A673 (cell line): ENCODE results near the gene DHPS. TPM values are rescaled to one million over a fixed set of nuclear protein-coding genes. Genes with fewer than 3 reads are reported as not detected.

Experiments used
- BruUV-seq: library from RNA; stranded (reverse); fragments of 400-500 nt; replicated peaks from 2 replicates; lab custom pipeline; 2021; lab: Mats Ljungman, UMichigan
- CTCF ChIA-PET: fragments of 300-600 bp; sonication (Branson Sonifier 250); formaldehyde crosslinking; loops from one replicate; lab custom pipeline; 2022; ENCODE audit warnings: antibody characterized with exemption; lab: Charles Lee
- POLR2A ChIA-PET: fragments of 300-600 bp; sonication (Branson Sonifier 250); formaldehyde crosslinking; loops from one replicate; lab custom pipeline; 2022; ENCODE audit warnings: antibody characterized with exemption; ENCODE audit not compliant: low non-redundant PET; lab: Charles Lee
- DNase-seq: peaks from one replicate; pipeline ENCODE4 v3.0.0-alpha.2; 2015; ENCODE audit warnings: low spot score
- H3K27ac ChIP-seq: fragments of 200-600 bp; sonication (generic); 2 replicates; pipeline ENCODE4 v1.5.1; 2016; ENCODE audit warnings: mixed run types, low read depth, mild to moderate bottlenecking, mixed read lengths, antibody characterized with exemption, low read length; ENCODE audit not compliant: poor library complexity, severe bottlenecking
- H3K27me3 ChIP-seq: fragments of 200-600 bp; sonication (generic); replicated peaks from 2 replicates; pipeline ENCODE4 v1.6.1; 2017; ENCODE audit warnings: mixed run types, low read depth, mild to moderate bottlenecking, mixed read lengths, antibody characterized with exemption, low read length; ENCODE audit not compliant: insufficient read depth, poor library complexity
- H3K36me3 ChIP-seq: fragments of 200-600 bp; sonication (generic); 2 replicates; pipeline ENCODE4 v1.6.1; 2016; ENCODE audit warnings: mixed run types, mild to moderate bottlenecking, mixed read lengths, antibody characterized with exemption, low read length; ENCODE audit not compliant: insufficient read depth, poor library complexity, severe bottlenecking
- H3K4me1 ChIP-seq: fragments of 200-600 bp; sonication (generic); 2 replicates; pipeline ENCODE4 v1.6.1; 2017; ENCODE audit warnings: mixed run types, mild to moderate bottlenecking, mixed read lengths, antibody characterized with exemption, low read length; ENCODE audit not compliant: insufficient read depth, poor library complexity, severe bottlenecking
- H3K4me3 ChIP-seq: fragments of 200-600 bp; sonication (generic); 2 replicates; pipeline ENCODE4 v1.5.1; 2016; ENCODE audit warnings: low read depth, mixed run types, mild to moderate bottlenecking, mixed read lengths, low read length; ENCODE audit not compliant: poor library complexity, severe bottlenecking
- H3K9me3 ChIP-seq: fragments of 200-600 bp; sonication (generic); 2 replicates; pipeline ENCODE4 v1.6.1; 2016; ENCODE audit warnings: mixed run types, low read depth, mild to moderate bottlenecking, mixed read lengths, antibody characterized with exemption, low read length; ENCODE audit not compliant: poor library complexity, severe bottlenecking
- CTCF ChIP-seq: fragments of 300-800, 200-600 bp; sonication (generic); conservative IDR thresholded peaks from 2 replicates; pipeline ENCODE4 v1.5.1; 2017; ENCODE audit warnings: low read depth, mild to moderate bottlenecking, antibody characterized with exemption, low read length, moderate library complexity, mixed read lengths
- EZH2 ChIP-seq: fragments of 200-600 bp; sonication (generic); IDR thresholded peaks from 2 replicates; pipeline ENCODE4 v1.6.1; 2017; ENCODE audit warnings: borderline replicate concordance, low read depth, mild to moderate bottlenecking, mixed read lengths, antibody characterized with exemption, low read length; ENCODE audit not compliant: poor library complexity, severe bottlenecking
- intact Hi-C: fragments of 100-400 bp; cut with micrococcal nuclease; formaldehyde crosslinking; loops from one replicate; pipeline ENCODE4 v1.10.0; 2022; ENCODE audit not compliant: unreplicated experiment
- total RNA-seq: library from RNA; stranded (reverse); gene quantifications from 2 replicates; pipeline ENCODE4 v1.2.3, GENCODE V29; 2021

The DHPS gene
- total RNA-seq, 1 experiment from 2014 or later: 117 TPM

DNA sequence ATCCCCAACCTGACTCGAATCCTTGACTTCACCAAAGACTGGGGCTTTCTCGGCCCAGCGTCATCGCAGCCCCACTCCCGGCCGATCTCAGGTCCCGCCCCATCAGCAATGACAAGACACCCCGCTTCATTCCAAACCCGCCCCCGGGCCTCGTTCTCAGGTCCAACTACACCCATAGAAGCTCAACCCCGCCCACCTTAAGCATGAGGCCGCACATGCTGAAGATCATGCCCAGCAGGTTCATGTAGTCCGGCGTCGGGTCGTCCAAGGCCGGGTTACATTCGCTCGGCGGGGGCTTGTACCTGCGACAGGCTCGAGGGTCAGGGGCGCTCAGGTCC is 12.8 kb downstream of the DHPS start:
- ChIA-PET POLR2A (no interaction called here), CTCF (no interaction called here)
- H3K36me3 ChIP-seq: peaks cover 15% of the 10 kb centered on the region
- H3K27me3 ChIP-seq: no peaks in the 10 kb centered on the region
- peak; percentile 50 for DNase-seq
- intact Hi-C loops: no loop called here
- TF ChIP-seq CTCF (no peak), EZH2 (no peak)
- H3K4me3 ChIP-seq: peak overlapping the region; percentile 89
- peaks cover 18% of the 10 kb centered on the region for H3K4me1 ChIP-seq
- BruUV-seq: TSS peak; percentile 51
- H3K27ac ChIP-seq: peak overlapping the region; percentile 97
- H3K9me3 ChIP-seq: no peaks in the 10 kb centered on the region

DNA sequence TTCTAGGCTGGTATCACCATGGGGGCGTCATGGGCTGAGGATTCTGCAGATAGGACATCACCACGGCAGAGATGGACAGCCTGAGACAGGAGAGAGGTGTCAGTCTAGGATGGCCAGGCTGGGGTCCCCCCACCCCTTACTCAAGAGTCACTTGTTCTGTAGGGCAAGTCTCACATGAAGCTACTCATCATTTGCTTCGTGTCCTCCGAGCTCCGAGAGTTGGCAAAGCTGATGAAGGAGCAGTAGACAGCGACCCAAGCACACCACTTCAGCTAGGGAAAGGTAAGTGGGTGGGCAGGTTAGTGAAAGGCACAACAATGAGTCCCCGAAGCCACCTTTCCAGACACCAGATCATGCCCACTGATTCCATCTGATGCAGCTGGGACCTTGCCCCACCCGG is 13.3 kb downstream of the DHPS start:
- DNase-seq: no peak
- H3K4me1 ChIP-seq: peaks cover 18% of the 10 kb centered on the region
- intact Hi-C loops: no loop called here
- no peaks in the 10 kb centered on the region for H3K9me3 ChIP-seq
- H3K27ac ChIP-seq: peak overlapping the region; percentile 97
- ChIA-PET POLR2A (no interaction called here), CTCF (no interaction called here)
- H3K36me3 ChIP-seq: peaks cover 12% of the 10 kb centered on the region
- no TSS peak for BruUV-seq
- TF ChIP-seq EZH2 (no peak), CTCF (no peak)
- H3K4me3 ChIP-seq: peak overlapping the region; percentile 89
- H3K27me3 ChIP-seq: no peaks in the 10 kb centered on the region

DNA sequence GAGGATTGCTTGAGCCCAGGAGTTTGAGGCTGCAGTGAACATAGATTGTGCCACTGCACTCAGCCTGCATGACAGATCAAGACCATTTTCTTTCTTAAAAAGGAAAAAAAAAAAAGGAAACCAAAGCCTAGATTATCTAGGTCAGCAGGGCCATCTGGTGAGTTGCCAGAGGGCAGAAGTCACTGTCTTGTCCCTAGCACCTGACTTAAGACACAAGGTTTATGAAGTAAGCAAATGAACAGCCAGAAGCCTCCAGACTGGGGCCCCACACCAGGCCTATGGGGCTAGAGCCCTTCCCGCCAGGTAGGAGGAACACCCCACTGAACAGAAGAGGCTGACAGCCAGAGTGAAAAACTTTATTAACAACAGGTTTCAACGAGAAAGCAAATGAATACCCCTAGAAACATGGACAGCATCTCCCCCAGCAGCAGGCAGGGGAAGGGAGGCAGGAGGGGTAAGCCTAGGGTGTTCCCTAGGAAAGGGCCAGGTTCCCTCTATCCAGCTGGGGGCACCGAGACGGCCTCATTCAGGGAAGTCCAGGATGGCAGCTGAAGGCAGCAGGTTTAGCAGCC is 13.9 kb downstream of the DHPS start:
- BruUV-seq: no TSS peak
- H3K4me1 ChIP-seq: peaks cover 18% of the 10 kb centered on the region
- no peaks in the 10 kb centered on the region for H3K27me3 ChIP-seq
- CTCF ChIA-PET: no interaction called here
- POLR2A ChIA-PET: no interaction called here
- no peaks in the 10 kb centered on the region for H3K9me3 ChIP-seq
- H3K27ac ChIP-seq: no peak overlapping the region
- peak overlapping the region; percentile 89 for H3K4me3 ChIP-seq
- intact Hi-C loops: no loop called here
- TF ChIP-seq CTCF (no peak), EZH2 (no peak)
- no peak for DNase-seq
- peaks cover 8% of the 10 kb centered on the region for H3K36me3 ChIP-seq
